MCF 10A (cell line): ENCODE data around the gene MACF1. TPM values are rescaled to one million over a fixed set of nuclear protein-coding genes. Genes with fewer than 3 reads are reported as not detected.

ENCODE experiments used
- BruUV-seq: library from RNA; stranded (reverse); fragments of 400-500 nt; replicated peaks from 2 replicates; lab custom pipeline; 2021; lab: Mats Ljungman, UMichigan
- CTCF ChIA-PET: fragments of 300-600 bp; sonication (Branson Sonifier 250); formaldehyde crosslinking; extraction: SDS; loops from one replicate; lab custom pipeline; 2021; ENCODE audit warnings: antibody characterized with exemption, inconsistent platforms; lab: Yijun Ruan, JAX
- POLR2A ChIA-PET: fragments of 300-600, 350-650 bp; sonication (Branson Sonifier 250); formaldehyde crosslinking; extraction: SDS; loops from one replicate; lab custom pipeline; 2020; ENCODE audit warnings: antibody characterized with exemption, inconsistent platforms; lab: Yijun Ruan, JAX
- DNase-seq: peaks from one replicate; pipeline ENCODE4 v3.0.0-alpha.2; 2018; ENCODE audit not compliant: unreplicated experiment
- H3K27ac Mint-ChIP-seq: one replicate; pipeline ENCODE4 v1.8.0; 2022; ENCODE audit warnings: mild to moderate bottlenecking, low read depth, mixed read lengths; ENCODE audit not compliant: unreplicated experiment
- H3K27me3 Mint-ChIP-seq: one replicate; pipeline ENCODE4 v1.8.0; 2022; ENCODE audit warnings: mixed read lengths; ENCODE audit not compliant: insufficient read depth, unreplicated experiment
- H3K36me3 Mint-ChIP-seq: one replicate; pipeline ENCODE4 v1.8.0; 2022; ENCODE audit warnings: mild to moderate bottlenecking, moderate library complexity, mixed read lengths; ENCODE audit not compliant: insufficient read depth, unreplicated experiment
- H3K4me1 Mint-ChIP-seq: one replicate; pipeline ENCODE4 v1.8.0; 2022; ENCODE audit warnings: mixed read lengths; ENCODE audit not compliant: insufficient read depth, unreplicated experiment
- H3K4me3 Mint-ChIP-seq: one replicate; pipeline ENCODE4 v1.8.0; 2022; ENCODE audit warnings: mild to moderate bottlenecking, moderate library complexity, mixed read lengths; ENCODE audit not compliant: unreplicated experiment
- H3K9me3 Mint-ChIP-seq: one replicate; pipeline ENCODE4 v1.8.0; 2022; ENCODE audit warnings: mixed read lengths; ENCODE audit not compliant: unreplicated experiment
- intact Hi-C: fragments of 100-400 bp; cut with micrococcal nuclease; formaldehyde crosslinking; loops from 2 replicates; pipeline ENCODE4 v1.14.1; 2022
- total RNA-seq: library from RNA; stranded (reverse); gene quantifications from 2 replicates; pipeline ENCODE4 v1.2.3, GENCODE V29; 2022
- TF ChIP-seq, protein P1 (sequence below): fragments of 200-600 bp; IDR thresholded peaks from one replicate; pipeline ENCODE4 v1.8.0; 2022; ENCODE audit warnings: antibody characterized with exemption, mild to moderate bottlenecking; ENCODE audit not compliant: unreplicated experiment

Gene MACF1
- total RNA-seq, 1 experiment from 2014 or later, result 188 TPM

- intact Hi-C loops, result loop anchor here (1.0 kb wide), 4 partner anchors 66 to 160 kb away; no protein-coding TSS in a partner anchor
- Mint-ChIP-seq H3K27ac (peak overlapping the region; percentile 41), H3K36me3 (peaks cover 19% of the 10 kb centered on the region), H3K4me3 (no peak overlapping the region), H3K27me3 (no peaks in the 10 kb centered on the region), H3K4me1 (peaks cover 10% of the 10 kb centered on the region), H3K9me3 (no peaks in the 10 kb centered on the region)
- ChIA-PET CTCF (interaction anchor here (0.6 to 8.1 kb wide), 51 partner anchors 8 to 508 kb away, joined by 3 to 141 read pairs (median 5); no protein-coding TSS in a partner anchor), POLR2A (interaction anchor here (0.6 to 3.1 kb wide), 18 partner anchors 8 to 165 kb away, joined by 3 to 54 read pairs (median 4); no protein-coding TSS in a partner anchor)
- BruUV-seq, result no TSS peak
- TF ChIP-seq, protein P1, sequence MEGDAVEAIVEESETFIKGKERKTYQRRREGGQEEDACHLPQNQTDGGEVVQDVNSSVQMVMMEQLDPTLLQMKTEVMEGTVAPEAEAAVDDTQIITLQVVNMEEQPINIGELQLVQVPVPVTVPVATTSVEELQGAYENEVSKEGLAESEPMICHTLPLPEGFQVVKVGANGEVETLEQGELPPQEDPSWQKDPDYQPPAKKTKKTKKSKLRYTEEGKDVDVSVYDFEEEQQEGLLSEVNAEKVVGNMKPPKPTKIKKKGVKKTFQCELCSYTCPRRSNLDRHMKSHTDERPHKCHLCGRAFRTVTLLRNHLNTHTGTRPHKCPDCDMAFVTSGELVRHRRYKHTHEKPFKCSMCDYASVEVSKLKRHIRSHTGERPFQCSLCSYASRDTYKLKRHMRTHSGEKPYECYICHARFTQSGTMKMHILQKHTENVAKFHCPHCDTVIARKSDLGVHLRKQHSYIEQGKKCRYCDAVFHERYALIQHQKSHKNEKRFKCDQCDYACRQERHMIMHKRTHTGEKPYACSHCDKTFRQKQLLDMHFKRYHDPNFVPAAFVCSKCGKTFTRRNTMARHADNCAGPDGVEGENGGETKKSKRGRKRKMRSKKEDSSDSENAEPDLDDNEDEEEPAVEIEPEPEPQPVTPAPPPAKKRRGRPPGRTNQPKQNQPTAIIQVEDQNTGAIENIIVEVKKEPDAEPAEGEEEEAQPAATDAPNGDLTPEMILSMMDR, result peak; percentile 86
- peak; percentile 75 for DNase-seq
Observed at GRCh38 chr1:39258146-39258924, 53.8 kb downstream of the MACF1 start.

- Mint-ChIP-seq H3K4me3 (no peak overlapping the region), H3K4me1 (peaks cover 10% of the 10 kb centered on the region), H3K27me3 (no peaks in the 10 kb centered on the region), H3K27ac (peak overlapping the region; percentile 41), H3K36me3 (peaks cover 13% of the 10 kb centered on the region), H3K9me3 (no peaks in the 10 kb centered on the region)
- POLR2A ChIA-PET, result interaction anchor here (0.6 to 3.1 kb wide), 17 partner anchors 9 to 165 kb away, joined by 3 to 54 read pairs (median 4); no protein-coding TSS in a partner anchor
- CTCF ChIA-PET, result interaction anchor here (0.6 to 8.1 kb wide), 54 partner anchors 8 to 296 kb away, joined by 3 to 141 read pairs (median 5); no protein-coding TSS in a partner anchor
- intact Hi-C loops, result loop anchor here (1.0 kb wide), 4 partner anchors 67 to 161 kb away; no protein-coding TSS in a partner anchor
- TF ChIP-seq, protein P1, result no peak
- no peak for DNase-seq
- no TSS peak for BruUV-seq
Observed at GRCh38 chr1:39258925-39259244, 54.4 kb downstream of the MACF1 start.

- Mint-ChIP-seq H3K36me3 (peaks cover 12% of the 10 kb centered on the region), H3K27me3 (no peaks in the 10 kb centered on the region), H3K27ac (no peak overlapping the region), H3K4me3 (no peak overlapping the region), H3K9me3 (no peaks in the 10 kb centered on the region), H3K4me1 (peaks cover 10% of the 10 kb centered on the region)
- peak; percentile 50 for DNase-seq
- POLR2A ChIA-PET, result interaction anchor here (0.9 to 3.5 kb wide), 7 partner anchors 14 to 158 kb away, joined by 3 to 18 read pairs (median 4); no protein-coding TSS in a partner anchor
- CTCF ChIA-PET, result interaction anchor here (0.5 to 8.1 kb wide), 7 partner anchors 8 to 1610 kb away, joined by 3 to 141 read pairs (median 4); no protein-coding TSS in a partner anchor
- intact Hi-C loops, result no loop called here
- TF ChIP-seq, protein P1, result no peak
- BruUV-seq, result no TSS peak
Observed at GRCh38 chr1:39261712-39262221, 57.3 kb downstream of the MACF1 start.

DNA sequence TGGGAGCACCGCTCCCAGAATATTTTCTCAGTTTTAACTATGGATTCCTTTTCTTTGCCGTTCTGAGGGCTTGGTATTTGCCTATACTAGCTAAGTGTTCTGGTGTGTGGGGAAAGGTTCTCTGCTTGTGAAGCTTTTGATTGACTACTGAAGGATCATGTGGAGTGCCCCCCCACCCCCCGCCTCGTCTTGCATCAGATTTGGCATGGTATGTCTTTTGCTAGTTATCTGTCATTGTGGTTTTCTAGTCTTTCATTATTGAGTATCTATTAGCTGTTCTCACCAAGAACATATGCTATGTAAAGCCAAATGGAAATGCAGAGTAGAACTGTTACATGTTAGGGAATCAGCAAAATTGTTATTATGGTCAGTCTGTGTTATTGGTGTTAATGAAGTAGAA, 58.3 kb downstream of the MACF1 start:
- no peaks in the 10 kb centered on the region for H3K27me3 Mint-ChIP-seq
- no peaks in the 10 kb centered on the region for H3K9me3 Mint-ChIP-seq
- H3K4me3 Mint-ChIP-seq, result no peak overlapping the region
- no peak for DNase-seq
- CTCF ChIA-PET, result interaction anchor here (0.6 to 8.1 kb wide), 4 partner anchors 9 to 166 kb away, joined by 3 to 141 read pairs (median 55); no protein-coding TSS in a partner anchor
- H3K36me3 Mint-ChIP-seq, result peaks cover 12% of the 10 kb centered on the region
- TF ChIP-seq, protein P1, result no peak
- H3K4me1 Mint-ChIP-seq, result peaks cover 10% of the 10 kb centered on the region
- no peak overlapping the region for H3K27ac Mint-ChIP-seq
- BruUV-seq, result no TSS peak
- intact Hi-C loops, result no loop called here
- POLR2A ChIA-PET, result interaction anchor here (0.6 to 3.5 kb wide), 5 partner anchors 13 to 159 kb away, joined by 3 to 18 read pairs (median 5); no protein-coding TSS in a partner anchor
